ENCODE results near the gene NGDN. TPM values are rescaled to one million over a fixed set of nuclear protein-coding genes. Genes with fewer than 3 reads are reported as not detected.

NGDN gene
- total RNA-seq, 3 donors from 2014 or later (not counting 1 experiment from before 2014, with no cell fraction given) = 110 to 136 (median 126) TPM

DNA sequence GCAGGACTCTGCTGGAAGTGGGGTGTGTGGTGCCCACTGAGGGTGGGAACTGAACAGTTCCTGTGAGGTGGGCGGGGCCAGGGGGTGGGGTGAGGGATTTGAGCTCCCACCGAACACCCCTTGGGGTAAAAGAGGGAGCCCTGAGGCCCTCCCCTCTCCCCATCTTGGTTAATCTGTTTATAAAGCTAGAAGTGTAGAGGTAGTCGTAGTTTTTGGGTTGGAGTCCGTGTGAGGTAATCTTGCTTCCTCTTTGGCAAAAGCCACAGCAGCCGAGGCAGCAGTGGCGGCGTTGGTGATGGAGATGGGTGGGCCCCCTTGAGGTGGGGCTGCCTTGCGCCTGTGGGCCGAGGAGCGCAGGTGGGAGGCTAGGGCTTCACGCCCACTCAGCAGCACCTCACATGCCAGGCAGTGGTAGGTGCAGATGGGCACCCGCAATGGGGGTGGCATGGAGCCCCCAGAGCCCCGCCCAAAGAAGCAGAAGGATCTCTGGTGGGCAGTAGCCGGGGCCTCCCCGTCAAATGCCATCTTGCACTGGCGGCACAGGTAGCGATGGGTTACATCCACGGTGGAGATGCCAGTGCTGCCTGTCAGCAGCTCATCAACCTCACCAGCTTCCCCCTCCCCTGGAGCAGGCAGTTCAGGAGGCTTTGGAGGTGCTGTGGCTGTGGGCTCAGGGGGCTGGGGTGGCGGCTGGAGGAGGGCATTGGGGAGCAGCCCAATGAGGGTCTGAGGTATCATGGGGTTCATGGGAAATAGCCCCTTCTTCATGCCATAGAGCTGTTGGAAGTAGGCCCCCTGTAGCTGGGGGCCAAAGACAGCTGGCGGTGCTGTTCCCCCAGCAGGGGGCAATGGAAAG, 52.5 kb downstream of the NGDN start:
- no peaks in the 10 kb centered on the region for H3K36me3 Mint-ChIP-seq
- intact Hi-C loops (cut with micrococcal nuclease) = no loop called here

DNA sequence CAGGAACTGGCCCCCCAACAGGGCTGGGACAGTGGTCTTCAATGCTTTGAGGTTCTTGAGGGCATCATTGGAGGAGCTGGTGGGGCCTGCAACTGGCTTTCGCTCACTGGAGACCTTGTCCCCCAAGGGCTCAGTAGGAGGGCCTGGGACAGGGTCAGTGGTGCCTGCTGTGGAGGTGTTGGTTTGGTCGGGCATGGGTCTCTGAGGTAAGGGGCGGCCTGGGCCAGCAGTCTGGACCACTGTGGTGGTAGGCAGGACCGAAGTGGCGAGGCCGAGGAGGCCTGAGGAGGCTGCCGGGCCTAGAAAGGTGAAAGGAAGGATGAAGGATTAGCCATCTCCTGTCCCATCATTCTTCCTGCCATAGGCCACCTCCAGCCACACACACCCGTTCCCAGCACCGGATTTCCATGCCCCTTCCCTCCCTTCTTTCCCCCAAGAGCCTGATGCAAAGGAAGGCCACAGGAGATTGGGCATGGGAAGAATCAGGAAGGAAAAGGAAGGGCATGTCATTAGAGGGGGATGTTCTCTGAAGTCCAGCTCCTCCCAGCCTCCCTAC, 53.2 kb downstream of the NGDN start:
- no peak overlapping the region for H3K4me3 Mint-ChIP-seq
- Histone ChIP-seq H3K27ac (ENCODE audit: low read length) (no peak overlapping the region), H3K27me3 (ENCODE audit: control insufficient read depth, insufficient read depth, low read length) (no peaks in the 10 kb centered on the region), H3K4me3 (ENCODE audit: low read length) (no peak overlapping the region), H3K36me3 (ENCODE audit: control insufficient read depth, insufficient read depth, low read length) (no peaks in the 10 kb centered on the region), H3K4me1 (ENCODE audit: control insufficient read depth, insufficient read depth, low read length) (no peaks in the 10 kb centered on the region), H3K9me3 (ENCODE audit: control insufficient read depth, insufficient read depth, low read length) (no peaks in the 10 kb centered on the region)
- no peaks in the 10 kb centered on the region for H3K4me1 Mint-ChIP-seq
- intact Hi-C loops (cut with micrococcal nuclease) = no loop called here
- H3K27me3 Mint-ChIP-seq (ENCODE audit: low read depth in 2 of 2) = no peaks in the 10 kb centered on the region
- H3K9me3 Mint-ChIP-seq = no peaks in the 10 kb centered on the region
- 93% methylated on average over 4 of the region's 9 CpGs for WGBS (ENCODE audit: insufficient coverage)
- no peak for DNase-seq
- no peak for ATAC-seq
- TF ChIP-seq, protein P1, sequence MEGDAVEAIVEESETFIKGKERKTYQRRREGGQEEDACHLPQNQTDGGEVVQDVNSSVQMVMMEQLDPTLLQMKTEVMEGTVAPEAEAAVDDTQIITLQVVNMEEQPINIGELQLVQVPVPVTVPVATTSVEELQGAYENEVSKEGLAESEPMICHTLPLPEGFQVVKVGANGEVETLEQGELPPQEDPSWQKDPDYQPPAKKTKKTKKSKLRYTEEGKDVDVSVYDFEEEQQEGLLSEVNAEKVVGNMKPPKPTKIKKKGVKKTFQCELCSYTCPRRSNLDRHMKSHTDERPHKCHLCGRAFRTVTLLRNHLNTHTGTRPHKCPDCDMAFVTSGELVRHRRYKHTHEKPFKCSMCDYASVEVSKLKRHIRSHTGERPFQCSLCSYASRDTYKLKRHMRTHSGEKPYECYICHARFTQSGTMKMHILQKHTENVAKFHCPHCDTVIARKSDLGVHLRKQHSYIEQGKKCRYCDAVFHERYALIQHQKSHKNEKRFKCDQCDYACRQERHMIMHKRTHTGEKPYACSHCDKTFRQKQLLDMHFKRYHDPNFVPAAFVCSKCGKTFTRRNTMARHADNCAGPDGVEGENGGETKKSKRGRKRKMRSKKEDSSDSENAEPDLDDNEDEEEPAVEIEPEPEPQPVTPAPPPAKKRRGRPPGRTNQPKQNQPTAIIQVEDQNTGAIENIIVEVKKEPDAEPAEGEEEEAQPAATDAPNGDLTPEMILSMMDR (IDR thresholded peaks at IDR 0.05) = no peak
- H3K27ac Mint-ChIP-seq = no peak overlapping the region
- H3K36me3 Mint-ChIP-seq = no peaks in the 10 kb centered on the region

More for the DNA sequence above, 52.5 kb downstream of the NGDN start:
- H3K4me3 ChIP-seq (ENCODE audit: low read length) = no peak overlapping the region
- H3K9me3 ChIP-seq (ENCODE audit: control insufficient read depth, insufficient read depth, low read length) = no peaks in the 10 kb centered on the region
- Mint-ChIP-seq H3K4me1 (no peaks in the 10 kb centered on the region), H3K9me3 (no peaks in the 10 kb centered on the region), H3K4me3 (no peak overlapping the region), H3K27ac (no peak overlapping the region), H3K27me3 (ENCODE audit: low read depth in 2 of 2) (no peaks in the 10 kb centered on the region)
- 66% methylated on average over 20 of the region's 20 CpGs for WGBS (ENCODE audit: insufficient coverage)
- H3K4me1 ChIP-seq (ENCODE audit: control insufficient read depth, insufficient read depth, low read length) = no peaks in the 10 kb centered on the region
- H3K36me3 ChIP-seq (ENCODE audit: control insufficient read depth, insufficient read depth, low read length) = no peaks in the 10 kb centered on the region
- H3K27me3 ChIP-seq (ENCODE audit: control insufficient read depth, insufficient read depth, low read length) = no peaks in the 10 kb centered on the region
- H3K27ac ChIP-seq (ENCODE audit: low read length) = no peak overlapping the region
- ATAC-seq (no peak), DNase-seq (no peak)
- TF ChIP-seq, protein P1 (IDR thresholded peaks at IDR 0.05) = no peak

DNA sequence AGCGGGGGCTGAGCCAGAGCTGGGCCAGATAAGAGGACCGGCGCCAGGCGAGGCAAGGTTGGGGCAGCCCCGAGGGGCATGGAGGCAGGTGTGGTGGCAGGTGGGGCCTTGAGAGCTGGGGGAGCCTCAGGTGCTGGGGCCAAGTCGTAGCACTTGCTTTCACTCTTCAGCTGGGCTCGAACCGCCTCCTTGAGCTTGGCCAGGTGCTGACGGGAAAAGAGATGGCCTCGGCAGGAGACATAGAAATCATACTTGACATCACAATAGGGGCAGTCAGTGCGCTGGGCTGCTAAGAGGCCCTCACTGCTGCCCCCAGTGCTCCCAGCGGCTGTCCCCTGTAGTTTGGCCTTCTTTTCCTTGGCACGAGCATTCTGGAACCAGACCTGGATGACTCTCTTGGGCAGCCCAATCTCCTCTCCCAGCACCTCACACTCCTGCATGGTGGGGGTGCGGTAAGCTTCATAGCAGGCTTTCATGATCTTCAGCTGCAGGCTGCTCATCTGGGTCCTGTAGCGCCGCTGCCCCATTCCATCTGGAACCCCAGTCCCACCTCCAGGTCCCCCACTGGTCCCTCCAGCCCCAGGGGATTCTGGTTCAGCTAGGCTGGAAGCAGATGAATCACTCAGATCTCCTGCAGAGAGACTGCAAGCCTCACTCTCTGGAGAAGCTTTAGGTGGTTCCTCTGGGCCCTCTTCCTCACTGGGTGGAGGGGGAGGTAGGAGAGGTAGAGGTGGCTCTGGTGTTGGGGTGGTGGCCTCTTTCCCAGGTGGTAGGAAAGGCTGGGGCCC, 53.9 kb downstream of the NGDN start:
- no peak overlapping the region for H3K27ac ChIP-seq (ENCODE audit: low read length)
- ATAC-seq (no peak), DNase-seq (no peak)
- Mint-ChIP-seq H3K4me3 (no peak overlapping the region), H3K27me3 (ENCODE audit: low read depth in 2 of 2) (no peaks in the 10 kb centered on the region), H3K9me3 (no peaks in the 10 kb centered on the region), H3K4me1 (no peaks in the 10 kb centered on the region), H3K36me3 (no peaks in the 10 kb centered on the region), H3K27ac (no peak overlapping the region)
- H3K4me1 ChIP-seq (ENCODE audit: control insufficient read depth, insufficient read depth, low read length) = no peaks in the 10 kb centered on the region
- WGBS (ENCODE audit: insufficient coverage) = 93% methylated on average over 16 of the region's 16 CpGs
- H3K36me3 ChIP-seq (ENCODE audit: control insufficient read depth, insufficient read depth, low read length) = no peaks in the 10 kb centered on the region
- no peaks in the 10 kb centered on the region for H3K27me3 ChIP-seq (ENCODE audit: control insufficient read depth, insufficient read depth, low read length)
- H3K9me3 ChIP-seq (ENCODE audit: control insufficient read depth, insufficient read depth, low read length) = no peaks in the 10 kb centered on the region
- H3K4me3 ChIP-seq (ENCODE audit: low read length) = no peak overlapping the region
- intact Hi-C loops (cut with micrococcal nuclease) = no loop called here
- TF ChIP-seq, protein P1 (IDR thresholded peaks at IDR 0.05) = no peak
